Activated T-cell treated with anti-CD3 and anti-CD28 coated beads for 48 hours (primary cell): Measurements from ENCODE around the gene RIMS1.
"Not testable (repeated sequence)": the region's sequence is repeated elsewhere in the genome, so short reads cannot be mapped to it uniquely, and the experiment has no call there.

Experiments
- DNase-seq: peaks from one replicate; pipeline ENCODE4 v3.0.0-alpha.2; 2020; ENCODE audit warnings: low read depth

Gene RIMS1

GRCh38 chr6:71983131-71983530 lies 96.8 kb downstream of the RIMS1 start:
- DNase-seq: no peak

GRCh38 chr6:71994705-71995271 lies 108.4 kb downstream of the RIMS1 start:
- no peak for DNase-seq

GRCh38 chr6:71997341-71997740 lies 111.0 kb downstream of the RIMS1 start:
- no peak for DNase-seq

- DNase-seq: no peak
Observed at GRCh38 chr6:72002415-72002814, 116.1 kb downstream of the RIMS1 start.

GRCh38 chr6:72006591-72006990 lies 120.2 kb downstream of the RIMS1 start:
- not testable (repeated sequence) for DNase-seq

- no peak for DNase-seq
Observed at GRCh38 chr6:72022830-72023229, 136.5 kb downstream of the RIMS1 start.

- DNase-seq: no peak
Observed at GRCh38 chr6:72031471-72031870, 145.1 kb downstream of the RIMS1 start.

- no peak for DNase-seq
Observed at GRCh38 chr6:72032086-72032485, 145.7 kb downstream of the RIMS1 start.

GRCh38 chr6:72035486-72035885 lies 149.1 kb downstream of the RIMS1 start:
- DNase-seq: no peak

- DNase-seq: no peak
Observed at GRCh38 chr6:72035966-72036365, 149.6 kb downstream of the RIMS1 start.

GRCh38 chr6:72037006-72037405 lies 150.7 kb downstream of the RIMS1 start:
- DNase-seq: no peak

- DNase-seq: no peak
Observed at GRCh38 chr6:72040111-72040510, 153.8 kb downstream of the RIMS1 start.

- no peak for DNase-seq
Observed at GRCh38 chr6:72042088-72042487, 155.7 kb downstream of the RIMS1 start.

GRCh38 chr6:72048080-72048479 lies 161.7 kb downstream of the RIMS1 start:
- DNase-seq: no peak

GRCh38 chr6:72049376-72049775 lies 163.0 kb downstream of the RIMS1 start:
- no peak for DNase-seq

- DNase-seq: no peak
Observed at GRCh38 chr6:72061286-72061685, 174.9 kb downstream of the RIMS1 start.

GRCh38 chr6:72064399-72064975 lies 178.1 kb downstream of the RIMS1 start:
- no peak for DNase-seq

GRCh38 chr6:72078096-72078495 lies 191.7 kb downstream of the RIMS1 start:
- DNase-seq: no peak

GRCh38 chr6:72080260-72080941 lies 194.1 kb downstream of the RIMS1 start:
- no peak for DNase-seq

GRCh38 chr6:72081871-72082270 lies 195.5 kb downstream of the RIMS1 start:
- no peak for DNase-seq

GRCh38 chr6:72083976-72084375 lies 197.6 kb downstream of the RIMS1 start:
- no peak for DNase-seq

GRCh38 chr6:72084992-72085569 lies 198.7 kb downstream of the RIMS1 start:
- DNase-seq: no peak

GRCh38 chr6:72094506-72094905 lies 208.2 kb downstream of the RIMS1 start:
- DNase-seq: no peak
